GM18868 (cell line): ENCODE measurements around the gene MX2.

Source experiments
- ATAC-seq: cut with Tn5 transposase; IDR thresholded peaks from one replicate; pipeline ENCODE4 v1.9.1; 2021; ENCODE audit warnings: mild to moderate bottlenecking, moderate library complexity; ENCODE audit not compliant: unreplicated experiment

Gene MX2

DNA sequence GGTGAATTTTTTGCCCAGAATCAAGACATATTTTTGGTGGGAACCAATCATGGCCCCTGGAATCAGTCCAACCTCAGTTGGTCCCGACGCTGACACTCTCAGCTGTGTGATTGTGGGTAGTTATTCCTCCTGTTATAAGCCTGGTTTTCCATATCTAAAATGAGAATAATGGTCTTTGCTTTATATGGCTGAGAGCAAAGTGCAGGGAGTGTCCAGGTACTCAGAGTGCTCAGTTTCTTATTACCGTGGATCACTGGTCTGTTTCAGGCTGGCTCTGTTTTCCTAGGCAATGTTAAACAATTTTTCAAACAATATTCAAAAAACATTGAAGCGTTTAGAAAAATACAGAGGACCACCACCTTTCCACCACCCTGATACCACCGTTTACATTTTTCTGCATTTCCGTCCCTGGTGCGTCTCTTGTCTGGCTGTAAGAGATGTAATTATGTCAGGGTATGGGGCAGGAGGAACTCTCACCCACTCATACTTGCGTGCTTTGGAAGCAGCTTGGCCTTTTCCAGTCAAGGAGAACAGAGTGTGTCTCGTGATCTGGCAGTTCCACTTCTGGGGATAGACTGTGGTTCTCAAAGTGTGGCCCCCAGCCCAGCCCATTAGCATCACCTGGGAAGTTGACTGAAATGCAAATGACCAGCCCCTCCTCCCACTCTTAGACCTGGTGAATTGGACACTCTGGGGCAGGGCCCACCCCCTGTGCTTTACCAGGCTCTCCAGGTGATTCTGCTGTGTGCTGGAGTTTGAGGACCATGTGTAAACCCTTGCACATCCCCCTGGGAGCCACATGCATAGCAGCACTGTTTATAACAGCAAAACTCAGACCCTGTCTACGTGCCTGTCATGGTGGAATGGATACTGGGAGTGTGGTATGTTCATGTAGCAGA, 71.0 kb downstream of the MX2 start:
- ATAC-seq: no peak

GRCh38 chr21:41433566-41433965, 71.7 kb downstream of the MX2 start:
- no peak for ATAC-seq

DNA sequence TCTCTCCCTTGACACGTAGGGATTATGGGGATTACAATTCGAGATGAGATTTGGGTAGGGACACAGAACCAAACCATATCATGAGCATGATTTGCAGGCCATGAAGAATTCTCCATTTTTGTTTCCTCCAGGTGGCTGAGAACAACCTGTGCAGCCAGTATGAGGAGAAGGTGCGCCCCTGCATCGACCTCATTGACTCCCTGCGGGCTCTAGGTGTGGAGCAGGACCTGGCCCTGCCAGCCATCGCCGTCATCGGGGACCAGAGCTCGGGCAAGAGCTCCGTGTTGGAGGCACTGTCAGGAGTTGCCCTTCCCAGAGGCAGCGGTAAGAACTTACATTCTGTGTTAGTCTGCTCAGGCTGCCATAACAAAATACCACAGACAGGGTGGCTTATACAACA, 73.9 kb downstream of the MX2 start:
- no peak for ATAC-seq

GRCh38 chr21:41437729-41438128, 75.9 kb downstream of the MX2 start:
- ATAC-seq: no peak

DNA sequence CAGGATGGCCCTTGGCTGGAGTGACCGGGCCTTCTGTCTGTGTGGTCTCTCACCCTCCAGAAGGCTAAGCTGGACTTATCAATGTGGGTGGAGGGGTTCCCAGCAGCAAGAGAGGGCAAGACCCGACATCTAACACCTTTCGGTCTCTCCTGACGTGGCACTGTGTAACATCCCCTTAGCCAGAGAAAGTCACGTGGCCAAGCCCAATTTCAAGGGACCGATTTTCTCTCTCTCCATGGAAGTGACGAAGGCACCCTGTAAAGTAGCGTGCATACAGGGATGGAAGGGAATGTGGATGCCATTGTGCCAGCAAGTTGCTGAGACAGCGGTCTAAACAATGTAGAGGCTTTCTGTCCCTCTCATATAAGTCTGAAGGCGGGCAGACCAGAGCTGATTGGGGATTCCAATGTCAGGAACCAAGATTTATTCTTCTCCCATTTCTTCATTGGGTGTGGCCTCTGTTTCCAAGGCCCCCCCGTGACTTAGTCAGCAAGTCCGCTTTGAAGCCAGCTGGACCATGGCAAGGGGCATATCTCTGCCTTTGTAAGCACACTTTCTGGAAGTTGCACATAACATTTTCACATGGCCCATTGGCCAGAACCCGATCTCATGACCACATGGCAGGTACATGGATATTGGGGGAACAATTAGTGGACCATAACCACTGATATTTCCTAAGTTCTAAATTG, 76.7 kb downstream of the MX2 start:
- no peak for ATAC-seq

DNA sequence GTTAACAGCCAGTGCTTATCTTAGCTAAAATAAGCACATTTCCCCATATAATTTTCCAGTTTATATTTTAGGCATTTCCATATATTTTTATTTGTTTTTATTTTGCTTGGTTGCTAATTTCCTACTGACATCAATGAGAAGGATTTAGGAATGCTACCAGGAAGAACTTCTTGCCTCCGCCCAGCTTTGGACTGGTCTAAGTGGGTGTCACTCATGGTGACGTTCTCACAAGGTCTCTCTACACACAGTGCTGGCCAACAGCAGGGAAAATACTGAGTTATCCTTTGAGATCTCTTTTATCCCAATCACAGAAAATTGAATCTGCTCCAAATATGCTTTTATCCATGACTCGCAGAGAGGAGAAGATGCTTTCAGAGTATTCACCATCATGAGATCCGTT, 77.4 kb downstream of the MX2 start:
- ATAC-seq: no peak

DNA sequence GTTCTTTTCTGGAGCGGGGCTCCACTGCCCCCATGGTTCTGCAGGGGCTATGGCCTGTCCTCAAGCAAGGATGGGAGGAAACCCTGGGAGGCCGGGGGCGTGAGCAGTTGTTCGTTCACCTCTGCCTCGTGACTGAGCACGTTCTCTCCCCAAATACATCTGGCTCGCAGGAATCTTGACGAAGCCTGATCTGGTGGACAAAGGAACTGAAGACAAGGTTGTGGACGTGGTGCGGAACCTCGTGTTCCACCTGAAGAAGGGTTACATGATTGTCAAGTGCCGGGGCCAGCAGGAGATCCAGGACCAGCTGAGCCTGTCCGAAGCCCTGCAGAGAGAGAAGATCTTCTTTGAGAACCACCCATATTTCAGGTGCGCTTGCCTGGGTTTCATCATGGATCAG, 79.7 kb downstream of the MX2 start:
- ATAC-seq: no peak

DNA sequence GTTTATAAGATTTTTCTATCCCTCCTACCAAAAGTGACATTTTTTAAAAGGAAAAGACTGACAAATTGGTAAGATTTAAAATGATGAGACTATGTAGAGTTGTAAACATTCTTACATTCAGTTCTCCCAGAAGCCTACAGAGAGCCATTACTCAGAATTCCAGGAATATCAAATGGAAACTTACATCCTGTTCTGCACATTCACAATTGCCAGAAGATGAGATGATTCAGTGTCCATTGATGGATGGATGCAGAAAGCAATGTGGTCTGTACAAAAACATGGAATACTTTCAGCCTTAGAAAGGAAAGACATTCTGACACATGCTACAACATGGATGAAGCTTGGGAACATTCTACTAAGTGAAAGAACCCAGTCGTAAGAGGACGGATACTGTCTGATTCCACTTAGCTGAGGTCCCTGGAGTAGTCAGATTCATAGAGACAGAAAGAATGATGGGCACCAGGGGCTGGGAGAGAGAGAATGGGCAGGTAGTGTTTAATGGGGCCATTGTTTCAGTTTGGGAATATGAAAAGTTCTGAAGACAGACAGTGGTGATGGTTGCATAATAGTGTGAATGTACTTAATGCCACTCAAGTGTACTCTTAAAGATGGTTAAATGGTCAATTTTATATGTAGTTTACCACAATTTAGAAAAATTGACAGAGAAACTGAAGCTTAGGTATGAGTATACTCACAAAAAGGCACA, 80.8 kb downstream of the MX2 start:
- no peak for ATAC-seq

GRCh38 chr21:41443562-41443961, 81.7 kb downstream of the MX2 start:
- ATAC-seq: no peak

DNA sequence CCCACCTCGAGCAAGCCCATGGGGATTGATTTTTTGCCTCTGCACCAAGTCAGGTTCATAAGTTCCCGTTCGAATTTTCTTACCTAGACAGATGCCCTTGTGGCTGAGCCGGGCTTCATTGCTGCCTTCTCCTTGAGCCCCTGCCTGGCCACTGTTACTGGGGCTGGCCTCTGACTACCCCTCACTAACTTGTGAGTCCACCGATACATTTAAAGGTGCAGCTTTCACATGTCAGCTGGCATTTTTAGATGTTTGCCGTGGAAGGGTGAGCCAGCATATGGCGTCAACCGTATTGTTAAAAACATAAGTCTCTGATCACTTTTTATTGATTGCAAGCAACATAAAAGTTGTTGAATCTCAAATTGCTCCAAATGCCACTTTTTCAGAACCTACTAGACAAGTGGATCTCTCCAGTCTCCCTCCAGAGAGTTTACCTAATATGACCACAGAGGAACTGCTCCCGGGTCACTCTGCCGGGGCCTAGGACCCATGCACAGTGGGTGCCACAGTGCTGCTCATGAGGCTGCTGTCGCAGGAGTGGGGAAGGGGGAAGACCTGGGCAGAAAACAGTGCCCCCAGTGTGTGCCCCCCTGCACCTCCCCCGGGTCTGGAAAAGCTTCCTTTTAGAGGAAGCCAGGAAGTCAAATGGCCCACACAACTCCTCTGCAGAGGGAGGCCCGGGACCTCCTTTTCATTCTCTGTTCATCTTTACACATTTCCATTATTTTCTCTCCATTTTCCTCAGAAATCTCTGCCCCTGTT, 83.1 kb downstream of the MX2 start:
- ATAC-seq: no peak

DNA sequence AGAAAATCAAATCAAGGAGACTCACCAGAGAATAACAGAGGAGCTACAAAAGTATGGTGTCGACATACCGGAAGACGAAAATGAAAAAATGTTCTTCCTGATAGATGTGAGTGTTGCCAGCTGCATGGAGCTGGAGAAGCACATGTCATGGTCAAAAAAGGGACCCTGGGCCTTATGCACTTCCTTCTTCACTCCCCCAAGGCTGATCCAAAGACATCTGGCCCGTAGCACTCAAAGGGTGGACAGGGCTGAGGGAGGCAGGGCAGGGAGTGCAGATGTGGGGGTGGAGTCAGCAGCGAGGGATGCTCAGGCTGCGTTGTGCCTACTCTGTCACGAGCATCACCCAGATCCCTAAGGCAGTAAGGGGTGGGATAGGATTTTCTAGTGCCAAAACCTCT, 83.6 kb downstream of the MX2 start:
- ATAC-seq: no peak

DNA sequence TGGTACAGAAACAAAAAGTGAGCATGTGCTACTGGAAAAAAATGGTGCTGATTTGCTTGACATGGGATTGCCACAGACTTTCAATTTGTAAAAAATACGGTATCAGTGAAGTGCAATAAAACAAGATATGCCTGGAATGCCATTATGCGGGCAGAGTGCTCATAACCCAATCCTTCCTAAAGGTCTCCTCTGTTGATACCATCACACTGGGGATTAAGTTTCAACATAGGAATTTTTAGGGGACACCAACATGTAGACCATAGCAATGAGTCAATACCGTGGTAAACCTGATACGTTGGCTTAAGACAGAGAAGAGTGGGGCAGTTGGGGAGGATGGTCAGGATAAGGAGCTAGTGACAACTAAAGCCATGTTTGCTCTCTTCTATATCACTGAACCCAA, 84.8 kb downstream of the MX2 start:
- ATAC-seq: no peak

- no peak for ATAC-seq
Measured at GRCh38 chr21:41447356-41447755, 85.5 kb downstream of the MX2 start.

DNA sequence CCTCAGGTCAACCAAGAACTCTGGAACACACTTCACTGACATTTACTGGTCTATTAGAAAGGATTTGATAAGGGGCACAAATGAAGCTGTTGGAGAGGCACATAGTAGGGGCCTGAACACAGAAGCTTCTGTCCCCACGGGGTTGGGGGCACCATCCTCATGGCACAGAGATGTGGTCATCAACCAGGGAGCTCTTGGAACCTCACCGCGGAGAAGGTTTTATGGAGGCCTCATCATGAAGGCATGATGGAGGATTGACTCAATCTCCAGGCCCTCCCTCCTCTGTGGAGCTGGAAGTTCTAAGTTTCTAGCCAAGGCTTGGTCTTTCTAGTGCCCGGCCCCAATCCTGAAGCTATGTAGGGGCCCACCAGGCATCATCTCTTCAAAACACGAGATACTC, 87.8 kb downstream of the MX2 start:
- ATAC-seq: no peak

DNA sequence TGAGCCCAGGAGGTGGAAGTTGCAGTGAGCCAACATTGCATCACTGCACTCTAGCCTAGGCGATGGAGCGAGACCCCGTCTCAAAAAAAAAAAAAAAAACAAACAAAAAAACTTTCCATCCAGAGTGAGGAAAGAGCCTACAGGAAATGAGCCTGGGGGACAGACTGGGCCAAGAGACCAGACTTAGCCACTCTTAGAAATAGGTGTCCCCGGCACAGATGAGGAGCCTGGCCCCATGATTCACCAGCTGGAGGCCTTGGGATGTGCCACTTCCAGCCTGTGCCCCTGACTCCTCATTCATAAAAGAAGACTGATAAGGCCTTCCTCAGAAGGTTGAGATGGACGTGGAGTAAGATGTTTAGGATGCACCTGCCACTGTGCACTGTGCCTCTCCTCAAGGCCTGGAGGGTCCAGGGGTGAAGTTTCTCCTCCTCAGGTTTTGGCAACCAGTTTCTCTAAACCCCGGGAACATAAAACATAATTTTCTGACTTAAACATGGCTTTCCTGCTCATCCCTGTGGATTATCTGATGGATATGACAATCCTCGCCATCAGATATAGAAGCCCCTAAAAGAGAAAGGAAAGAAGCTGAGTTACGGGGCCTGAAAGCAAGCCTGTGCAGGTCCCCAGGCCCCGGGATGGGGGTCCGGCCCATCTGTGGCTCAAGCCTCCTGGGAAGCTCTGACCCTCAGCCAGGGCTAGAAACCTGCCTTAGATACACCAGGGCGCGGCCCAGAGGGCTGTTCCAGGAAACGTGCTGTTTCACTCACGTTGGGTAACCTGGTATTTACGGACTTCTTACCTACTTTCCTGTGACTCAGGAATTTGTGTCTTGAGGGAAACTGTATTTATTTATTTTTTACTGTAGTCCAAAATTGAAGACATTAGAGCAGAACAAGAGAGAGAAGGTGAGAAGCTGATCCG, 90.2 kb downstream of the MX2 start:
- no peak for ATAC-seq

DNA sequence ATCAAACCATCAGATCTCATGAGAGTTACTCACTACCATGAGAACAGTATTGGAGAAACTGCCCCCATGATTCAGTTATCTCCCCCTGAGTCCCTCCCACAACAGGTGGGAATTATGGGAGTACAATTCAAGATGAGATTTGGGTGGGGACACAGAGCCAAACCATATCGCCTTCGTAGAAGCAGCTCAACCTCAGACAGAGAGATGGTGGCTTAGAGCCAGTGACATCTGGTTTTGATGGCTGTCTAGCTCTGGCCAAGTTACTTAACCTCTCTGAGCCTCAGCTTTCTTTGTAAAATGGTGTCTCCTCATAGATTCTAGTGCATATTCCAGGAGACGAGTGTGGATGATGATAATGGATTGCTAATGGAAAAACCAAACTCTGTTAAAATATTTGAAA, 91.4 kb downstream of the MX2 start:
- ATAC-seq: no peak

- ATAC-seq: no peak
Measured at GRCh38 chr21:41453761-41454160, 91.9 kb downstream of the MX2 start.

DNA sequence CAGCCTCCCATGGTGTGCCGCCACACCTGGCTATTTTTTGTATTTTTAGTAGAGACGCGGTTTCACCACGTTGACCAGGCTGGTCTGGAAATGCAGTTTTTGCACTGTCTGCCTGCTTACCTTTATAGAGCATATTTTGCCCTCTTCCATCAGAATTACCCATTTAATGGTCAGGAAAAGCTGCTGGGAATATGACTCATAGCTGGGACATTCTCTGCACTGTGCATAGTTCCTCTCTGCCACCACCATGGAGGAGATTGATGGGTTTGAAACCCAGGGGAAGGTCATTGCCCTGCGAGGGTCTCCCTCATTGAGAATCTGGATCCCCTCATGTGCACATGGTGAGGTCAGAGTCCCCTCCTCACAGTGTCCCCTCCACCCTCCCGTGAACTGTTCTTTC, 96.3 kb downstream of the MX2 start:
- ATAC-seq: no peak

DNA sequence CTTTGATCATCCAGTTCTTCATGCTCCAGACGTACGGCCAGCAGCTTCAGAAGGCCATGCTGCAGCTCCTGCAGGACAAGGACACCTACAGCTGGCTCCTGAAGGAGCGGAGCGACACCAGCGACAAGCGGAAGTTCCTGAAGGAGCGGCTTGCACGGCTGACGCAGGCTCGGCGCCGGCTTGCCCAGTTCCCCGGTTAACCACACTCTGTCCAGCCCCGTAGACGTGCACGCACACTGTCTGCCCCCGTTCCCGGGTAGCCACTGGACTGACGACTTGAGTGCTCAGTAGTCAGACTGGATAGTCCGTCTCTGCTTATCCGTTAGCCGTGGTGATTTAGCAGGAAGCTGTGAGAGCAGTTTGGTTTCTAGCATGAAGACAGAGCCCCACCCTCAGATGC, 96.7 kb downstream of the MX2 start:
- no peak for ATAC-seq
